HG02588 (cell line): ENCODE data around the gene SOD3.
A peak's percentile ranks its signal among the peaks of the same experiment; 100 is the strongest.

Source experiments
- ATAC-seq: cut with Tn5 transposase; IDR thresholded peaks from one replicate; pipeline ENCODE4 v1.9.1; 2021; ENCODE audit warnings: mild to moderate bottlenecking, moderate library complexity; ENCODE audit not compliant: unreplicated experiment

The SOD3 gene

GRCh38 chr4:24794916-24795665, at the start of gene SOD3:
Gene SOD3, plus strand, starts transcription at chr4:24795573. Its CDS starts 3,949 bp downstream, at chr4:24799522.
- no peak for ATAC-seq

GRCh38 chr4:24747234-24747975, 48.0 kb upstream of the SOD3 start:
- no peak for ATAC-seq

GRCh38 chr4:24748023-24748422, 47.4 kb upstream of the SOD3 start:
- no peak for ATAC-seq

- no peak for ATAC-seq
Measured at GRCh38 chr4:24748758-24749350, 46.5 kb upstream of the SOD3 start.

GRCh38 chr4:24750106-24750505, 45.3 kb upstream of the SOD3 start:
- no peak for ATAC-seq

- no peak for ATAC-seq
Measured at GRCh38 chr4:24751926-24752539, 43.3 kb upstream of the SOD3 start.

GRCh38 chr4:24753519-24753918, 41.9 kb upstream of the SOD3 start:
- peak; percentile 51 for ATAC-seq

GRCh38 chr4:24754571-24754970, 40.8 kb upstream of the SOD3 start:
- ATAC-seq, result no peak

GRCh38 chr4:24763631-24764297, 31.6 kb upstream of the SOD3 start:
- ATAC-seq, result no peak

GRCh38 chr4:24764345-24764744, 31.0 kb upstream of the SOD3 start:
- ATAC-seq, result no peak

- no peak for ATAC-seq
Measured at GRCh38 chr4:24765376-24765988, 29.9 kb upstream of the SOD3 start.

- ATAC-seq, result no peak
Measured at GRCh38 chr4:24768006-24768405, 27.4 kb upstream of the SOD3 start.

GRCh38 chr4:24768604-24769003, 26.8 kb upstream of the SOD3 start:
- ATAC-seq, result peak; percentile 83

GRCh38 chr4:24769571-24769970, 25.8 kb upstream of the SOD3 start:
- no peak for ATAC-seq

- ATAC-seq, result peak; percentile 64
Measured at GRCh38 chr4:24770032-24770584, 25.3 kb upstream of the SOD3 start.

- no peak for ATAC-seq
Measured at GRCh38 chr4:24770667-24771066, 24.7 kb upstream of the SOD3 start.

- ATAC-seq, result no peak
Measured at GRCh38 chr4:24771241-24771640, 24.1 kb upstream of the SOD3 start.

- ATAC-seq, result no peak
Measured at GRCh38 chr4:24772061-24772705, 23.2 kb upstream of the SOD3 start.

- ATAC-seq, result no peak
Measured at GRCh38 chr4:24772952-24773351, 22.4 kb upstream of the SOD3 start.

GRCh38 chr4:24774452-24774851, 20.9 kb upstream of the SOD3 start:
- ATAC-seq, result no peak
